HFF-Myc (cell line): ENCODE results near the gene TMEM106C.

Experiments
- DNase-seq: peaks from one replicate; pipeline ENCODE4 v3.0.0-alpha.2; 2011; ENCODE audit warnings: low read depth; ENCODE audit errors: extremely low read depth
- H3K4me3 ChIP-seq: replicated peaks from 2 replicates; pipeline ENCODE4 v1.5.1; 2011; ENCODE audit warnings: low read depth, mild to moderate bottlenecking, control low read depth, low read length
- TF ChIP-seq, protein P1 (sequence below): IDR thresholded peaks from 2 replicates; pipeline ENCODE4 v1.5.1; 2012; ENCODE audit warnings: mild to moderate bottlenecking, low read depth, low read length, control low read depth; ENCODE audit errors: missing control alignments

The TMEM106C gene

DNA sequence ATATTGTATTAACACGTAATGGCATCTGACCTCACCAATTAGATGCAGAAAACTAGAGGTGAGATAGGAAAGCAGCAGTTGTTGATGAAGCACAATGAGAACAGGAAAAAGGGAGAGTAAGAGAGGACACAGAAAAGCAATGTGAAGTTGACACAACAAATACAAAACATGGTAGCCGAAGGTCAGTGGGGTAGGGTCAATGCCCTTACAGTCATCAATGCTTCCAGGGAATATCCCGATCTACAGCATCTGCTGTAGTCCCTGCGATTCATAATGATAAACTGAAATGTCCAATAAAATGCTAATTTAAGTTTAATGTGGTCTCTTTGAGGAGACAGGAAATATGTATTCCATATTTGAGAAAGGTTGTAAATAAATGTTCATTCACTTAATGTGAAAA, 43.8 kb downstream of the TMEM106C start:
- DNase-seq, result no peak
- H3K4me3 ChIP-seq, result no peak overlapping the region
- TF ChIP-seq, protein P1, sequence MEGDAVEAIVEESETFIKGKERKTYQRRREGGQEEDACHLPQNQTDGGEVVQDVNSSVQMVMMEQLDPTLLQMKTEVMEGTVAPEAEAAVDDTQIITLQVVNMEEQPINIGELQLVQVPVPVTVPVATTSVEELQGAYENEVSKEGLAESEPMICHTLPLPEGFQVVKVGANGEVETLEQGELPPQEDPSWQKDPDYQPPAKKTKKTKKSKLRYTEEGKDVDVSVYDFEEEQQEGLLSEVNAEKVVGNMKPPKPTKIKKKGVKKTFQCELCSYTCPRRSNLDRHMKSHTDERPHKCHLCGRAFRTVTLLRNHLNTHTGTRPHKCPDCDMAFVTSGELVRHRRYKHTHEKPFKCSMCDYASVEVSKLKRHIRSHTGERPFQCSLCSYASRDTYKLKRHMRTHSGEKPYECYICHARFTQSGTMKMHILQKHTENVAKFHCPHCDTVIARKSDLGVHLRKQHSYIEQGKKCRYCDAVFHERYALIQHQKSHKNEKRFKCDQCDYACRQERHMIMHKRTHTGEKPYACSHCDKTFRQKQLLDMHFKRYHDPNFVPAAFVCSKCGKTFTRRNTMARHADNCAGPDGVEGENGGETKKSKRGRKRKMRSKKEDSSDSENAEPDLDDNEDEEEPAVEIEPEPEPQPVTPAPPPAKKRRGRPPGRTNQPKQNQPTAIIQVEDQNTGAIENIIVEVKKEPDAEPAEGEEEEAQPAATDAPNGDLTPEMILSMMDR, result no peak

DNA sequence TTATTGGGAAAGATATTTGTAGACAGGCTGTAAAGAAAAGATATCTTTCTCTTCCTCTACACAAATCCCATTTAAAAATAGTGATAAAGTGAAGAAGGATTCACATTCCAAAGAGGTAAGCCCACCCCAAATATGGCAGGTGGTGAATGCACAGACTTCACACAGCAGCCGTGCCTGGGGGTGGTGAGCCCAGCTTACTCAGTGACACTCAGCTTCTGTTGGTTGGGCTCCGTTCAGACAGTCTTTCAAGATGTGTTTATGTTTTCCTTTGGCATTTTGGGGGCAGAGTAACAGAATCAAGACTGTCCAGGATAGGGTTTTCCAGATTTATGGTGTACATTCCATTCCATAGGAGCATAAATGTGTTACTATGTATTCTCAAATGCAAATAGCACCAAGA, 45.0 kb downstream of the TMEM106C start:
- H3K4me3 ChIP-seq, result no peak overlapping the region
- no peak for DNase-seq
- TF ChIP-seq, protein P1, result no peak

DNA sequence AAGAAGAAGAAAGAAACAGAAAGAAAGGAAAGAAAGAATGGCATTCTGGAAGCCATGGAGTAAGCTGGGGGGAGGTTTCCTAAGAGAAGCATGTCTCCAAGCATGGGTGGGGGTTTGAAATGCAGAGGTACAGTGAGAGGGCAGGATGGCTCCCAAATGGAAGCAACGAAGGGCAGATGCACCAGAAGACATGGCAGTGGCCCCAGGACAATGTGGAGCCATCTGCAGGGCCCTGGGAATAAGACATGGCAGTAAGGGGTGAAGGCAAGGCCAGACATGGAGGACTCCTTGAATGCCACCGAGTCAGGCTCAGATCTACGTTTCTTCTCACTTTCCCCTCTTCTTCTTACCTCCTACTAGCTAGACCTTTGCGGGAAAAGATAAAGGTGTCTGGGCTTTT, 45.6 kb downstream of the TMEM106C start:
- no peak overlapping the region for H3K4me3 ChIP-seq
- TF ChIP-seq, protein P1, result no peak
- no peak for DNase-seq

DNA sequence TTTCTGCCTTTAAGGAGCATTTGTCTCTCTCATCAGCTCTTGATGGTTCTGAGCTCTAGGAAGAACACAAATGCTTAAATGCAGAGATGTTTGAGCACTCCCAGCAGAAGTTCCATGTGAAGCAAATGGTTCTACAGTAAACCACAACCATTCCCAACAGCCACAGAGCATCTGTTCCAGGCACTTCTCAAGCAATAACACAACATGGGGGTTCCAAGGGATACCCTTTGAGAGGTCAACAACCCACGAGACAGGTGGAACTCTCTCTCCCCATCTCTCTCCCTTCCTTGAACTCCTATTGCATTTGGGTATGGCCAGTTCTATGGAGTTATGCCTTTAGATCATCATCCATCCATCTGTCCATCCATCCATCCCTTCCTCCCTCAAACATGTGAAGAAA, 46.1 kb downstream of the TMEM106C start:
- DNase-seq, result no peak
- TF ChIP-seq, protein P1, result no peak
- no peak overlapping the region for H3K4me3 ChIP-seq

DNA sequence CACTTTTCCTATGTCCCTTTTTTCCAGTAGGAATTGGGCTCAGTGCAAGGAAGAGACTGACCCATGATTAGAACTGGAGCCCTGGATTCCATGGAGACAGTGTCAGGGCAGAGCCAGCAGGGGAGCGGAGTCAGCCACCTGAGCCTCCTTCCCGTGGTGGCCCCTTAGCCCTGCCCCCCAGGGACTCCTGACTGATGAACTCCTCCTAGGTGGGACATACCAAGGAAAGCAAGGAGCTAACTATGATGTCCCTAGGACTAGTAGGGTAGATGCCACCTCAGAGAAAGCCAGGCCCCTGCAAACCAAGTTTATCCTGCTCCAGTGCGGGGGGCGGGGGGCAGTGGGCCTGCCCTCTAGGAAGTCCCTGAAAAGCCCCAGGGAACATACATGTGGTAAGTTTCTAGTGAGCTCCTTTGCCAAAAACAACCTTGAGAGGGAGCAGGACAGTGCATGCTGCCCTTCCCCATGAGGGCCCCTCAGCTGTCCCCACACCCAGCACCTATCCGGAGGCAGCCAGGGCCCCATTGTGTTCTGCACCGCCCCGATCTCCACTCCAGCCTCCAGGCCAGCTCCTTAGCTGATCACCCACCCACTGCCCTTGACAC, 47.1 kb downstream of the TMEM106C start:
- TF ChIP-seq, protein P1, result no peak
- DNase-seq, result no peak
- no peak overlapping the region for H3K4me3 ChIP-seq

DNA sequence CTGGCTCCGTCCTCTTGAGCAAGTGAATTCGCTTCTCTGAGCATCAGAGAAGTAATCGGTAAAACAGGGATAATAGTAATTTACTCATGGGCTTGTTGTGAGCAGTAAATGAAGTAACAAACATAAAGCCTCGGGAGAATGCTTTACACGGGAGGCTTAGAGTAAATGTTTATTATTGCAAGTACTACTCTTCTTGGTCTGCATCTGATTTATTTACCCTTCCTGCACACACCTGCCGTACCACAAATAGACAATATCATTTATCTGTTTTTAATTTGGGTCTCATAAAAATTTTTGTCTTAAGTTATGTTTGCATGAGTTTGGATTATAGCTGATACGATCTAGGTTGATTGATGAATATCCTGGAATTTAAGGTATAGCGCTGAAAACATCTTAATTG, 48.7 kb downstream of the TMEM106C start:
- no peak overlapping the region for H3K4me3 ChIP-seq
- TF ChIP-seq, protein P1, result no peak
- no peak for DNase-seq

DNA sequence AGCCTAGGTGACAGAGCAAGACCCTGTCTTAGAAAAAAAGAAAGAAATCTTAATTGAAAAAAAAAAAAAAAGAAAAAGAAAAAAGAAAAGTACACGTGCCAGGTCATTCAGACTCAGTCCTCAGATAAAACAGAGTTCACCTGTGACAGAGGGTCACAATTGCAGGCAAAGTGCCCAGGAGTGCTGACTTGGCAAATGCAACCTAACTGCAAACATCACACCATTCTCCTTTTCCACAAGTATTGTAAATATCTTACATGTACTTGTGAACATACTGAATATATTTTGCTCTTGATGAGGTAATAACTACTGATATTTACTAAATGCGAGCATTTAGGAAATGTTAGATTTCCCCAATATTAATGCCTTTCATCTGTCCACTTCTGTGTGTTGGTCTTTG, 49.9 kb downstream of the TMEM106C start:
- TF ChIP-seq, protein P1, result no peak
- H3K4me3 ChIP-seq, result no peak overlapping the region
- no peak for DNase-seq
